ENCODE results near the gene USP17L24.
"Not testable (repeated sequence)": the region's sequence is repeated elsewhere in the genome, so short reads cannot be mapped to it uniquely, and the experiment has no call there.

- not testable (repeated sequence) for TF ChIP-seq GATA2, GATA3 (IDR thresholded peaks at IDR 0.05; ENCODE audit: low read depth, low read length)
Observed at GRCh38 chr4:9348593-9348992, 23.6 kb downstream of the USP17L24 start, which contains the start of gene USP17L28.

Data from SH-SY5Y (cell line).